Neural progenitor cell (in vitro differentiated cells): Measurements from ENCODE around the gene STK32A. TPM values are rescaled to one million over a fixed set of nuclear protein-coding genes. Genes with fewer than 3 reads are reported as not detected.

Experiments
- DNase-seq: peaks from one replicate; pipeline ENCODE4 v3.0.0-alpha.2; 2016; ENCODE audit warnings: low spot score
- H2AFZ ChIP-seq: fragments of 200-600 bp; sonication (generic); replicated peaks from 2 replicates; pipeline ENCODE4 v1.6.1; 2016; ENCODE audit warnings: antibody characterized with exemption
- H3F3A ChIP-seq: fragments of 200-600 bp; sonication (generic); 2 replicates; pipeline ENCODE4 v1.6.1; 2016; ENCODE audit warnings: antibody characterized with exemption, low read depth
- H3K27ac ChIP-seq: fragments of 200-600 bp; sonication (generic); 2 replicates; pipeline ENCODE4 v1.5.1; 2016; ENCODE audit warnings: mild to moderate bottlenecking
- H3K27me3 ChIP-seq: fragments of 200-600 bp; sonication (generic); 2 replicates; pipeline ENCODE4 v1.6.1; 2016; ENCODE audit warnings: mild to moderate bottlenecking, moderate library complexity
- H3K36me3 ChIP-seq: fragments of 200-600 bp; sonication (generic); 2 replicates; pipeline ENCODE4 v1.5.1; 2016
- H3K4me1 ChIP-seq: fragments of 200-600 bp; sonication (generic); 2 replicates; pipeline ENCODE4 v1.6.1; 2016; ENCODE audit warnings: mixed run types
- H3K4me2 ChIP-seq: fragments of 200-600 bp; sonication (generic); 2 replicates; pipeline ENCODE4 v1.6.1; 2016
- H3K4me3 ChIP-seq: fragments of 200-600 bp; sonication (generic); 2 replicates; pipeline ENCODE4 v1.5.1; 2016
- H3K79me2 ChIP-seq: fragments of 200-600 bp; sonication (generic); 2 replicates; pipeline ENCODE4 v1.6.1; 2016; ENCODE audit warnings: low read depth
- H3K9ac ChIP-seq: fragments of 200-600 bp; sonication (generic); 2 replicates; pipeline ENCODE4 v1.6.1; 2016
- H3K9me3 ChIP-seq: fragments of 200-600 bp; sonication (generic); 2 replicates; pipeline ENCODE4 v1.5.1; 2016; ENCODE audit warnings: low read depth
- H4K20me1 ChIP-seq: fragments of 200-600 bp; sonication (generic); 2 replicates; pipeline ENCODE4 v1.6.1; 2016; ENCODE audit warnings: low read depth
- H3K27ac Mint-ChIP-seq: 3 replicates; pipeline ENCODE4 v1.8.0; 2021; ENCODE audit warnings: mixed read lengths
- H3K27me3 Mint-ChIP-seq: 2 replicates; pipeline ENCODE4 v1.8.0; 2022; ENCODE audit warnings: low read depth, mild to moderate bottlenecking, inconsistent platforms, moderate library complexity, mixed read lengths; ENCODE audit not compliant: insufficient read depth
- H3K36me3 Mint-ChIP-seq: 3 replicates; pipeline ENCODE4 v1.8.0; 2021; ENCODE audit warnings: mixed read lengths
- H3K4me1 Mint-ChIP-seq: 3 replicates; pipeline ENCODE4 v1.8.0; 2021; ENCODE audit warnings: mixed read lengths
- H3K4me3 Mint-ChIP-seq: 3 replicates; pipeline ENCODE4 v1.8.0; 2021; ENCODE audit warnings: mild to moderate bottlenecking, moderate library complexity, mixed read lengths
- H3K9me3 Mint-ChIP-seq: 3 replicates; pipeline ENCODE4 v1.8.0; 2020; ENCODE audit warnings: mixed read lengths
- CTCF ChIP-seq: fragments of 200-600 bp; sonication (generic); IDR thresholded peaks from 2 replicates; pipeline ENCODE4 v1.5.1; 2017; ENCODE audit warnings: antibody characterized with exemption, mild to moderate bottlenecking
- EZH2 ChIP-seq: fragments of 200-600 bp; sonication (generic); IDR thresholded peaks from 2 replicates; pipeline ENCODE4 v1.6.1; 2017; ENCODE audit warnings: antibody characterized with exemption, mild to moderate bottlenecking, moderate library complexity
- EZH2phosphoT487 ChIP-seq: fragments of 200-600 bp; sonication (generic); IDR thresholded peaks from 2 replicates; pipeline ENCODE4 v1.6.1; 2017; ENCODE audit warnings: antibody characterized with exemption
- total RNA-seq: library from RNA; depleted of rRNA; stranded (reverse); fragments of >200 nt; gene quantifications from 2 replicates; pipeline ENCODE4 v1.2.3, GENCODE V29; 2015; ENCODE audit warnings: low replicate concordance

STK32A gene
- total RNA-seq, 1 donor from 2014 or later: 16.7 TPM

- Histone ChIP-seq H4K20me1 (no peaks in the 10 kb centered on the region), H3F3A (peaks cover 17% of the 10 kb centered on the region), H3K4me2 (no peak overlapping the region), H3K4me3 (no peak overlapping the region), H2AFZ (no peak overlapping the region), H3K4me1 (peaks cover 26% of the 10 kb centered on the region), H3K36me3 (peaks cover 5% of the 10 kb centered on the region), H3K27me3 (no peaks in the 10 kb centered on the region), H3K9ac (no peak overlapping the region), H3K79me2 (no peaks in the 10 kb centered on the region), H3K9me3 (no peaks in the 10 kb centered on the region), H3K27ac (no peak overlapping the region)
- H3K27me3 Mint-ChIP-seq: peaks cover 1% of the 10 kb centered on the region
- no peak overlapping the region for H3K4me3 Mint-ChIP-seq
- H3K4me1 Mint-ChIP-seq: peaks cover 5% of the 10 kb centered on the region
- TF ChIP-seq CTCF: no peak
- TF ChIP-seq EZH2phosphoT487: no peak
- TF ChIP-seq EZH2: no peak
- H3K36me3 Mint-ChIP-seq: no peaks in the 10 kb centered on the region
- H3K27ac Mint-ChIP-seq: no peak overlapping the region
- DNase-seq: no peak
- H3K9me3 Mint-ChIP-seq: no peaks in the 10 kb centered on the region
These were observed 93.1 kb downstream of the STK32A start for GRCh38 chr5:147327905-147328304.

- Histone ChIP-seq H3F3A (peaks cover 22% of the 10 kb centered on the region), H3K27ac (peak overlapping the region; percentile 84), H4K20me1 (no peaks in the 10 kb centered on the region), H3K4me2 (peak overlapping the region; percentile 67), H3K27me3 (no peaks in the 10 kb centered on the region), H3K9me3 (no peaks in the 10 kb centered on the region), H3K4me3 (peak overlapping the region; percentile 21), H2AFZ (no peak overlapping the region), H3K36me3 (peaks cover 5% of the 10 kb centered on the region), H3K9ac (no peak overlapping the region), H3K79me2 (no peaks in the 10 kb centered on the region), H3K4me1 (peaks cover 63% of the 10 kb centered on the region)
- Mint-ChIP-seq H3K27ac (no peak overlapping the region), H3K4me3 (no peak overlapping the region), H3K4me1 (peaks cover 11% of the 10 kb centered on the region), H3K27me3 (no peaks in the 10 kb centered on the region), H3K9me3 (no peaks in the 10 kb centered on the region), H3K36me3 (no peaks in the 10 kb centered on the region)
- DNase-seq: peak; percentile 85
- TF ChIP-seq EZH2: no peak
- TF ChIP-seq EZH2phosphoT487: peak; percentile 94
These were observed 97.8 kb downstream of the STK32A start for GRCh38 chr5:147332658-147333057.

GRCh38 chr5:147336876-147337275 is 102.0 kb downstream of the STK32A start:
- H3K4me2 ChIP-seq: peak overlapping the region; percentile 52
- DNase-seq: peak; percentile 17

More at GRCh38 chr5:147336876-147337275, 102.0 kb downstream of the STK32A start:
- Histone ChIP-seq H3K4me1 (peaks cover 53% of the 10 kb centered on the region), H3K36me3 (no peaks in the 10 kb centered on the region), H3K27ac (no peak overlapping the region), H3K9ac (no peak overlapping the region), H3K79me2 (no peaks in the 10 kb centered on the region), H3F3A (peaks cover 14% of the 10 kb centered on the region), H2AFZ (no peak overlapping the region), H4K20me1 (no peaks in the 10 kb centered on the region), H3K9me3 (no peaks in the 10 kb centered on the region), H3K27me3 (no peaks in the 10 kb centered on the region), H3K4me3 (no peak overlapping the region)
- Mint-ChIP-seq H3K4me3 (no peak overlapping the region), H3K4me1 (peaks cover 11% of the 10 kb centered on the region), H3K36me3 (no peaks in the 10 kb centered on the region), H3K9me3 (peaks cover 3% of the 10 kb centered on the region), H3K27me3 (no peaks in the 10 kb centered on the region), H3K27ac (no peak overlapping the region)
- TF ChIP-seq EZH2 (no peak), EZH2phosphoT487 (no peak), CTCF (no peak)
